Prostate gland (tissue), 2 donors: ENCODE measurements around the gene AGBL5.

ENCODE experiments used
- POLR2A ChIP-seq: fragments of 450-650 bp; IDR thresholded peaks from one replicate; pipeline ENCODE4 v1.6.1; 2016; ENCODE audit warnings: antibody characterized with exemption, mild to moderate bottlenecking
- POLR2AphosphoS5 ChIP-seq: sonication (generic); formaldehyde crosslinking; IDR thresholded peaks from one replicate; pipeline ENCODE4 v1.6.1; 2017; ENCODE audit warnings: antibody characterized with exemption
- TF ChIP-seq, protein P1 (sequence below), 4 experiments: fragments of 200-600 bp in 2 of 4; fragments of 450-650 bp in 2 of 4; sonication (generic) in 2 of 4; IDR thresholded peaks; 1 replicate in 3 of 4; 2 replicates in 1 of 4; pipeline ENCODE4 v1.5.1; 2016 to 2019; ENCODE audit warnings: antibody characterized with exemption in 4 of 4, mild to moderate bottlenecking in 2 of 4, moderate library complexity in 2 of 4

DNA sequence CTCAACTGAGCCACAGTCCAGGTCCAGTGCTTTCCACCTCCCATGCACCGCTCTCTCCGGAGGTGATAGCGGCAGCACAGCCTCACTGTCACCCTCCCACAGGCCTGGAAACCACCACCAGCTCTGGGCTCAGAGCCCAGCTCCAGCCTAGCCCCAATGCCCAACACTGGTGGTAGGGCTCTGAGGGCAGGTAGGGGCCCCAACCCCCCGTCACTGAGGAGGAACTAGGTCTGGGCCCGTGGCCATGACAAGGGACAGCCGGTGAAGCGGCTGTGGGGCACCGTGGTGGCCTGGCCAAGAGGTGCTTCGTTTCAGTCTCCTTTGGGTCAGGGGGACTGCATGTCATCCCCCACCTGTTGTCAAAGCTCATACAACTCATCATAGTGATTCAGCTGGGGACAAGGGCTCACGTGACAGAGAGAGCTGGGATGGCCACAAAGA lies 24.2 kb upstream of the AGBL5 start:
- TF ChIP-seq, protein P1, sequence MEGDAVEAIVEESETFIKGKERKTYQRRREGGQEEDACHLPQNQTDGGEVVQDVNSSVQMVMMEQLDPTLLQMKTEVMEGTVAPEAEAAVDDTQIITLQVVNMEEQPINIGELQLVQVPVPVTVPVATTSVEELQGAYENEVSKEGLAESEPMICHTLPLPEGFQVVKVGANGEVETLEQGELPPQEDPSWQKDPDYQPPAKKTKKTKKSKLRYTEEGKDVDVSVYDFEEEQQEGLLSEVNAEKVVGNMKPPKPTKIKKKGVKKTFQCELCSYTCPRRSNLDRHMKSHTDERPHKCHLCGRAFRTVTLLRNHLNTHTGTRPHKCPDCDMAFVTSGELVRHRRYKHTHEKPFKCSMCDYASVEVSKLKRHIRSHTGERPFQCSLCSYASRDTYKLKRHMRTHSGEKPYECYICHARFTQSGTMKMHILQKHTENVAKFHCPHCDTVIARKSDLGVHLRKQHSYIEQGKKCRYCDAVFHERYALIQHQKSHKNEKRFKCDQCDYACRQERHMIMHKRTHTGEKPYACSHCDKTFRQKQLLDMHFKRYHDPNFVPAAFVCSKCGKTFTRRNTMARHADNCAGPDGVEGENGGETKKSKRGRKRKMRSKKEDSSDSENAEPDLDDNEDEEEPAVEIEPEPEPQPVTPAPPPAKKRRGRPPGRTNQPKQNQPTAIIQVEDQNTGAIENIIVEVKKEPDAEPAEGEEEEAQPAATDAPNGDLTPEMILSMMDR (IDR thresholded peaks at IDR 0.05), result no peak
- TF ChIP-seq POLR2A, result no peak
- TF ChIP-seq POLR2AphosphoS5, result no peak
